Fibroblast of lung (primary cell): Measurements from ENCODE around the gene ERAS. TPM values are rescaled to one million over a fixed set of nuclear protein-coding genes. Genes with fewer than 3 reads are reported as not detected.

ENCODE experiments used
- DNase-seq, 2 donors: peaks; one replicate each; pipeline versions ENCODE4 v3.0.0 to v3.0.0-alpha.2; 2010; ENCODE audit warnings: low read depth in 2 of 2
- H2AFZ ChIP-seq: 2 replicates; pipeline ENCODE4 v1.5.1; 2012; ENCODE audit warnings: low read length, control low read depth, inconsistent platforms
- H3K27ac ChIP-seq: 2 replicates; pipeline ENCODE4 v1.5.1; 2011; ENCODE audit warnings: low read length, control low read depth; ENCODE audit not compliant: insufficient read depth
- H3K27me3 ChIP-seq: 2 replicates; pipeline ENCODE4 v1.5.1; 2011; ENCODE audit warnings: mild to moderate bottlenecking, low read length; ENCODE audit not compliant: control insufficient read depth, insufficient read depth
- H3K36me3 ChIP-seq: 2 replicates; pipeline ENCODE4 v1.5.1; 2011; ENCODE audit warnings: low read length; ENCODE audit not compliant: control insufficient read depth, insufficient read depth
- H3K4me1 ChIP-seq: 2 replicates; pipeline ENCODE4 v1.5.1; 2011; ENCODE audit warnings: low read length; ENCODE audit not compliant: control insufficient read depth, insufficient read depth; ENCODE audit errors: extremely low read depth
- H3K4me2 ChIP-seq: 2 replicates; pipeline ENCODE4 v1.5.1; 2011; ENCODE audit warnings: low read length, control low read depth; ENCODE audit not compliant: insufficient read depth; ENCODE audit errors: extremely low read depth
- H3K4me3 ChIP-seq, 4 experiments: fragments of 200-600 bp in 1 of 4; sonication (generic) in 1 of 4; replicated peaks in 1 of 4; 2 replicates each; pipeline ENCODE4 v1.5.1; 2011 to 2016; ENCODE audit warnings: low read length in 4 of 4, low read depth in 3 of 4, mild to moderate bottlenecking in 3 of 4, control low read depth in 2 of 4, inconsistent platforms in 1 of 4, mixed read lengths in 1 of 4; ENCODE audit not compliant: insufficient read depth in 1 of 4; ENCODE audit errors: control extremely low read depth in 1 of 4
- H3K79me2 ChIP-seq: 2 replicates; pipeline ENCODE4 v1.5.1; 2012; ENCODE audit warnings: mild to moderate bottlenecking, low read length, inconsistent platforms; ENCODE audit not compliant: control insufficient read depth, insufficient read depth
- H3K9ac ChIP-seq: 2 replicates; pipeline ENCODE4 v1.5.1; 2011; ENCODE audit warnings: mild to moderate bottlenecking, low read length, control low read depth; ENCODE audit not compliant: insufficient read depth
- H3K9me3 ChIP-seq: 2 replicates; pipeline ENCODE4 v1.5.1; 2012; ENCODE audit warnings: low read depth, low read length; ENCODE audit not compliant: control insufficient read depth, insufficient read depth
- H4K20me1 ChIP-seq: 2 replicates; pipeline ENCODE4 v1.5.1; 2011; ENCODE audit warnings: low read length; ENCODE audit not compliant: control insufficient read depth, insufficient read depth; ENCODE audit errors: extremely low read depth
- EZH2 ChIP-seq: IDR thresholded peaks from 2 replicates; pipeline ENCODE4 v1.5.1; 2012; ENCODE audit warnings: low read length, control low read depth, mild to moderate bottlenecking; ENCODE audit errors: missing control alignments
- polyA plus RNA-seq, 2 donors: library from polyadenylated mRNA; depleted of rRNA in 1 of 2; stranded (reverse) in 1 of 2; unstranded in 1 of 2; fragments of >200 nt; gene quantifications; 2 replicates each; pipeline ENCODE4 v1.2.1, GENCODE V29; 2011 to 2012; ENCODE audit warnings: missing spikeins in 1 of 2
- total RNA-seq: library from RNA; depleted of rRNA; stranded (reverse); fragments of >200 nt; gene quantifications from 2 replicates; pipeline ENCODE4 v1.2.1, GENCODE V29; 2014
- TF ChIP-seq, protein P1 (sequence below), 2 donors: IDR thresholded peaks in 1 of 2; conservative IDR thresholded peaks in 1 of 2; 1 replicate in 1 of 2; 2 replicates in 1 of 2; pipeline ENCODE4 v1.5.1; 2011 to 2012; ENCODE audit warnings: low read length in 2 of 2, control low read depth in 1 of 2, inconsistent platforms in 1 of 2, low read depth in 1 of 2, mild to moderate bottlenecking in 1 of 2

Gene ERAS
- total and polyA plus RNA-seq, 2 donors (not counting 1 experiment from before 2014, with no cell fraction given), result 0.05 TPM; not detected in 1

DNA sequence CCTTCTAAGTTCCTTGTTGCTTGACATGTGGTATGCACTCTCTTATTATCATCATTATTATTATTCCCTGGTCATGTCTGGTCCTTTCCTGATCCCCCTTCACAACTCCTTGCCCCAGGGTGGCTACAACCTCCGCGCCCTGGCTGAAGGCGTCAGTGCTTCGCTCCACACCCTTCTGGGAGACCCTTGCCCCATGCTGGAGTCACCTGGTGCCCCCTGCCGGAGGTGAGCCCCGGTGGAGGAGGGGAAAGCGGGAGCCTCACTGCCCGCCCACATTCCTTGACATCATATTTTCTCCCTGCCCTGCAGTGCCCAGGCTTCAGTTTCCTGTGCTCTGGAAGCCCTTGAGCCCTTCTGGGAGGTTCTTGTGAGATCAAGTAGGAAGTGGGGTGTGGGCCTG, 11.0 kb upstream of the ERAS start:
- no peak overlapping the region for H3K9ac ChIP-seq
- H2AFZ ChIP-seq, result no peak overlapping the region
- H3K4me3 ChIP-seq, result no peak overlapping the region
- no peaks in the 10 kb centered on the region for H3K9me3 ChIP-seq
- H3K4me1 ChIP-seq, result no peaks in the 10 kb centered on the region
- no peak overlapping the region for H3K27ac ChIP-seq
- no peak for DNase-seq
- H3K36me3 ChIP-seq, result no peaks in the 10 kb centered on the region
- no peaks in the 10 kb centered on the region for H3K27me3 ChIP-seq
- no peaks in the 10 kb centered on the region for H4K20me1 ChIP-seq
- H3K4me2 ChIP-seq, result no peak overlapping the region
- no peaks in the 10 kb centered on the region for H3K79me2 ChIP-seq
- TF ChIP-seq EZH2, result no peak
- TF ChIP-seq, protein P1, sequence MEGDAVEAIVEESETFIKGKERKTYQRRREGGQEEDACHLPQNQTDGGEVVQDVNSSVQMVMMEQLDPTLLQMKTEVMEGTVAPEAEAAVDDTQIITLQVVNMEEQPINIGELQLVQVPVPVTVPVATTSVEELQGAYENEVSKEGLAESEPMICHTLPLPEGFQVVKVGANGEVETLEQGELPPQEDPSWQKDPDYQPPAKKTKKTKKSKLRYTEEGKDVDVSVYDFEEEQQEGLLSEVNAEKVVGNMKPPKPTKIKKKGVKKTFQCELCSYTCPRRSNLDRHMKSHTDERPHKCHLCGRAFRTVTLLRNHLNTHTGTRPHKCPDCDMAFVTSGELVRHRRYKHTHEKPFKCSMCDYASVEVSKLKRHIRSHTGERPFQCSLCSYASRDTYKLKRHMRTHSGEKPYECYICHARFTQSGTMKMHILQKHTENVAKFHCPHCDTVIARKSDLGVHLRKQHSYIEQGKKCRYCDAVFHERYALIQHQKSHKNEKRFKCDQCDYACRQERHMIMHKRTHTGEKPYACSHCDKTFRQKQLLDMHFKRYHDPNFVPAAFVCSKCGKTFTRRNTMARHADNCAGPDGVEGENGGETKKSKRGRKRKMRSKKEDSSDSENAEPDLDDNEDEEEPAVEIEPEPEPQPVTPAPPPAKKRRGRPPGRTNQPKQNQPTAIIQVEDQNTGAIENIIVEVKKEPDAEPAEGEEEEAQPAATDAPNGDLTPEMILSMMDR (conservative IDR thresholded peaks at IDR 0.05 in 1 of 2, IDR thresholded peaks at IDR 0.05 in 1 of 2; ENCODE audit: low read depth in 1 of 2, low read length in 2 of 2), result no peak

DNA sequence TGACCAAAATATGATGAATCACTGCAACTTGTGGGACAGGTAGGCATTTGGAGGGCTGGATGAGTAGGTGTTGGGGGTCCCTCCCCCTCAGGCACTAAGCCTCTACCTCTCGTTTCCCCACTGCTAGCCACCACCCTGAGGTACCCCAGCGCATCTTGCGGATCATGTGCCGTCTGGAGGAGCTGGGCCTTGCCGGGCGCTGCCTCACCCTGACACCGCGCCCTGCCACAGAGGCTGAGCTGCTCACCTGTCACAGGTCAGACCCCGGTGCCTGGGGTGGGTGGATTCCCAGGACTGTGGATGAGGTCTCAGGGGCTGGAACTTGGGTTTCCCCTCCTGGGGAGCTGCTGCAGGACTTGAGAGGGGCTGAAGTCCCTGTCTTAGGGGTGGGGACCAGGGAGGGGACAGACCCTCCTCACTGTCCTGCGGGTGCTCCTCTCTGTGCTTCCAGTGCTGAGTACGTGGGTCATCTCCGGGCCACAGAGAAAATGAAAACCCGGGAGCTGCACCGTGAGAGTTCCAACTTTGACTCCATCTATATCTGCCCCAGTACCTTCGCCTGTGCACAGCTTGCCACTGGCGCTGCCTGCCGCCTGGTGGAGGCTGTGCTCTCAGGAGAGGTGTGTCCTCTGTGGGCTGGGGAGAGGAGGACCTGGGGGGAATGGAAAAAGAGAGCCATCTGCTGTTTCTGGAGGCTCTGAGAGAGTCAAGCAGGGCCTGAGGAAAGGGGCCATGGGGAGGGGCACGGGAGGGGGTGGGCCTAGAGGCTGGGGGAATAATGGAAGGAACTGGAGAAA, 10.1 kb upstream of the ERAS start:
- Histone ChIP-seq H2AFZ (no peak overlapping the region), H3K79me2 (no peaks in the 10 kb centered on the region), H3K27ac (no peak overlapping the region), H3K9ac (no peak overlapping the region), H3K4me2 (no peak overlapping the region), H3K4me1 (no peaks in the 10 kb centered on the region), H3K9me3 (no peaks in the 10 kb centered on the region), H4K20me1 (no peaks in the 10 kb centered on the region), H3K27me3 (no peaks in the 10 kb centered on the region), H3K4me3 (no peak overlapping the region), H3K36me3 (no peaks in the 10 kb centered on the region)
- no peak for DNase-seq
- TF ChIP-seq EZH2, result no peak
- TF ChIP-seq, protein P1 (conservative IDR thresholded peaks at IDR 0.05 in 1 of 2, IDR thresholded peaks at IDR 0.05 in 1 of 2; ENCODE audit: low read depth in 1 of 2, low read length in 2 of 2), result no peak

DNA sequence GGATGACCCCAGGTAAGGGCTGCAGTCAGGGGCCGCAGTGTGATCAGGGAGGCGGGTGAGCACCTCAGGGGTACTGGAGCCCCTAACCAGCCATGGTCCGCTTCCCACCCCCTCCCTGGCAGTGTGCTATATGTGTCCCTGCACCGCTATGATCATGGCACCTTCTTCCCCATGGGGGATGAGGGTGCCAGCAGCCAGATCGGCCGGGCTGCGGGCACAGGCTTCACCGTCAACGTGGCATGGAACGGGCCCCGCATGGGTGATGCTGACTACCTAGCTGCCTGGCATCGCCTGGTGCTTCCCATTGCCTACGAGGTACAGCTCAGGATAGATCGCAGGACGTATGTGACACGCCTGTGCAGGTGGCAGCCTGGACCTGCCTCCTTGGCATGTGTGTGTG, 8.2 kb upstream of the ERAS start:
- no peak overlapping the region for H3K9ac ChIP-seq
- no peak for DNase-seq
- no peak overlapping the region for H2AFZ ChIP-seq
- H3K9me3 ChIP-seq, result no peaks in the 10 kb centered on the region
- no peak overlapping the region for H3K4me2 ChIP-seq
- TF ChIP-seq, protein P1 (conservative IDR thresholded peaks at IDR 0.05 in 1 of 2, IDR thresholded peaks at IDR 0.05 in 1 of 2; ENCODE audit: low read depth in 1 of 2, low read length in 2 of 2), result no peak
- no peak for TF ChIP-seq EZH2
- no peaks in the 10 kb centered on the region for H3K79me2 ChIP-seq
- H3K4me3 ChIP-seq, result no peak overlapping the region
- H3K27ac ChIP-seq, result no peak overlapping the region
- no peaks in the 10 kb centered on the region for H3K4me1 ChIP-seq
- no peaks in the 10 kb centered on the region for H3K27me3 ChIP-seq
- H4K20me1 ChIP-seq, result no peaks in the 10 kb centered on the region
- H3K36me3 ChIP-seq, result no peaks in the 10 kb centered on the region
